Activated T-cell treated with anti-CD3 and anti-CD28 coated beads for 4 hours (primary cell): ENCODE data around the gene STK38.
A peak's percentile ranks its signal among the peaks of the same experiment; 100 is the strongest.

ENCODE experiments used
- DNase-seq: peaks from one replicate; pipeline ENCODE4 v3.0.0-alpha.2; 2020

Gene STK38

GRCh38 chr6:36563237-36563927 lies 16.1 kb upstream of the STK38 start:
- DNase-seq = no peak

GRCh38 chr6:36560822-36561221 lies 13.5 kb upstream of the STK38 start:
- DNase-seq = no peak

GRCh38 chr6:36559011-36559793 lies 11.9 kb upstream of the STK38 start:
- DNase-seq = no peak

GRCh38 chr6:36556281-36556680 lies 9.0 kb upstream of the STK38 start:
- DNase-seq = no peak

- no peak for DNase-seq
These were observed 8.5 kb upstream of the STK38 start for GRCh38 chr6:36555750-36556252.

- DNase-seq = no peak
These were observed 3.3 kb upstream of the STK38 start for GRCh38 chr6:36550473-36551000.

GRCh38 chr6:36548401-36548743 lies 1.1 kb upstream of the STK38 start:
- DNase-seq = no peak

GRCh38 chr6:36547646-36548400 lies 544 bp upstream of the STK38 start:
- no peak for DNase-seq

GRCh38 chr6:36546308-36546919 lies 865 bp downstream of the STK38 start:
- peak; percentile 10 for DNase-seq

- DNase-seq = no peak
These were observed 1.4 kb downstream of the STK38 start for GRCh38 chr6:36545767-36546307.

GRCh38 chr6:36544228-36544627 lies 3.1 kb downstream of the STK38 start:
- DNase-seq = peak; percentile 44

- no peak for DNase-seq
These were observed 5.2 kb downstream of the STK38 start for GRCh38 chr6:36542041-36542440.

GRCh38 chr6:36539814-36540568 lies 7.3 kb downstream of the STK38 start:
- no peak for DNase-seq

- DNase-seq = no peak
These were observed 10.3 kb downstream of the STK38 start for GRCh38 chr6:36536873-36537547.

- DNase-seq = no peak
These were observed 14.0 kb downstream of the STK38 start for GRCh38 chr6:36533321-36533720.

GRCh38 chr6:36526066-36526465 lies 21.2 kb downstream of the STK38 start:
- DNase-seq = no peak

GRCh38 chr6:36525346-36525745 lies 21.9 kb downstream of the STK38 start:
- no peak for DNase-seq

GRCh38 chr6:36524871-36525270 lies 22.4 kb downstream of the STK38 start:
- no peak for DNase-seq

- DNase-seq = no peak
These were observed 23.3 kb downstream of the STK38 start for GRCh38 chr6:36523936-36524499.

GRCh38 chr6:36523451-36523850 lies 23.8 kb downstream of the STK38 start:
- no peak for DNase-seq

GRCh38 chr6:36519352-36519751 lies 27.9 kb downstream of the STK38 start:
- DNase-seq = no peak
